GM12878 (cell line): ENCODE measurements around the gene CHCHD6. TPM values are rescaled to one million over a fixed set of nuclear protein-coding genes. Genes with fewer than 3 reads are reported as not detected.

Experiments
- ATAC-seq: fragments of 200-7000 bp; cut with Tn5 transposase; 3 replicates; pipeline ENCODE4 v1.9.1; 2020; ENCODE audit warnings: mild to moderate bottlenecking, moderate library complexity
- BruUV-seq: library from RNA; stranded (reverse); fragments of 400-500 nt; replicated peaks from 2 replicates; lab custom pipeline; 2021; lab: Mats Ljungman, UMichigan
- CTCF ChIA-PET: fragments of 300-600 bp; sonication (Branson Sonifier 250); formaldehyde crosslinking; extraction: SDS; loops from one replicate; lab custom pipeline; 2021; ENCODE audit warnings: inconsistent platforms; lab: Yijun Ruan, JAX
- POLR2A ChIA-PET: fragments of 350-600 bp; formaldehyde crosslinking; extraction: SDS; loops from one replicate; lab custom pipeline; 2021; ENCODE audit warnings: inconsistent platforms; lab: Charles Lee
- RAD21 ChIA-PET: fragments of 300-600 bp; sonication (Branson Sonifier 250); formaldehyde crosslinking; loops from one replicate; lab custom pipeline; 2023; ENCODE audit warnings: antibody characterized with exemption; ENCODE audit not compliant: unreplicated experiment; lab: Charles Lee
- SMC1A ChIA-PET: fragments of 300-600 bp; sonication (Branson Sonifier 250); formaldehyde crosslinking; loops from one replicate; lab custom pipeline; 2023; ENCODE audit not compliant: unreplicated experiment, uncharacterized antibody; lab: Charles Lee
- DNase-seq: peaks from one replicate; pipeline ENCODE4 v3.0.0-alpha.2; 2011; ENCODE audit warnings: low read depth, low spot score
- FAIRE-seq: peaks from 3 replicates; lab custom pipeline; 2011; peaks lifted over from hg19 to GRCh38; lab: Jason Lieb, UNC
- H2AFZ ChIP-seq: 2 replicates; pipeline ENCODE4 v1.6.0; 2011; ENCODE audit warnings: low read depth, low read length, control low read depth; ENCODE audit not compliant: control insufficient read depth
- H3K27ac ChIP-seq: 2 replicates; pipeline ENCODE4 v1.5.1; 2011; ENCODE audit warnings: control low read depth; ENCODE audit not compliant: control insufficient read depth, insufficient read depth
- H3K27me3 ChIP-seq, 2 experiments: replicated peaks in 1 of 2; 2 replicates each; pipeline versions ENCODE4 v1.6.0 to v1.6.1; 2011; ENCODE audit warnings: low read length in 1 of 2; ENCODE audit not compliant: control insufficient read depth in 2 of 2, insufficient read depth in 2 of 2
- H3K36me3 ChIP-seq, 2 experiments: 2 replicates each; pipeline ENCODE4 v1.5.1; 2011; ENCODE audit warnings: low read length in 1 of 2; ENCODE audit not compliant: control insufficient read depth in 2 of 2, insufficient read depth in 2 of 2
- H3K4me1 ChIP-seq: 2 replicates; pipeline ENCODE4 v1.6.1; 2011; ENCODE audit warnings: mild to moderate bottlenecking, low read length, moderate library complexity, mixed read lengths; ENCODE audit not compliant: control insufficient read depth, insufficient read depth
- H3K4me2 ChIP-seq: 2 replicates; pipeline ENCODE4 v1.6.0; 2011; ENCODE audit warnings: control low read depth; ENCODE audit not compliant: control insufficient read depth, insufficient read depth
- H3K4me3 ChIP-seq: fragments of 200-600 bp; sonication (generic); 2 replicates; pipeline ENCODE4 v1.5.1; 2016
- H3K79me2 ChIP-seq: 2 replicates; pipeline ENCODE4 v1.6.0; 2011; ENCODE audit warnings: low read length; ENCODE audit not compliant: control insufficient read depth, insufficient read depth
- H3K9ac ChIP-seq: 2 replicates; pipeline ENCODE4 v1.8.0; 2011; ENCODE audit warnings: low read length, control low read depth, mixed read lengths; ENCODE audit not compliant: control insufficient read depth, insufficient read depth
- H3K9me3 ChIP-seq: replicated peaks from 3 replicates; pipeline ENCODE4 v1.5.1; 2011; ENCODE audit warnings: mild to moderate bottlenecking, low read length; ENCODE audit not compliant: control insufficient read depth, insufficient read depth
- H4K20me1 ChIP-seq: 2 replicates; pipeline ENCODE4 v1.6.0; 2011; ENCODE audit not compliant: control insufficient read depth, insufficient read depth
- CBX5 ChIP-seq: sonication (generic); IDR thresholded peaks from 2 replicates; pipeline ENCODE4 v1.6.1; 2016; ENCODE audit warnings: low read depth, moderate library complexity, mild to moderate bottlenecking, inconsistent platforms
- CEBPB ChIP-seq, 2 experiments: fragments of 150-350 bp in 1 of 2; IDR thresholded peaks; 2 replicates each; pipeline ENCODE4 v1.6.1; 2012 to 2014; ENCODE audit warnings: low read depth in 2 of 2, low read length in 2 of 2, borderline replicate concordance in 1 of 2, inconsistent platforms in 1 of 2
- E4F1 ChIP-seq: fragments of 450-650 bp; IDR thresholded peaks from 2 replicates; pipeline ENCODE4 v1.6.1; 2018; ENCODE audit warnings: borderline replicate concordance, mild to moderate bottlenecking; ENCODE audit not compliant: partially characterized antibody
- IKZF1 ChIP-seq: fragments of 450-650 bp; conservative IDR thresholded peaks from 2 replicates; pipeline ENCODE4 v1.6.1; 2017; ENCODE audit warnings: antibody characterized with exemption, mild to moderate bottlenecking
- KDM1A ChIP-seq: fragments of 200-600 bp; sonication (generic); IDR thresholded peaks from 2 replicates; pipeline ENCODE4 v1.6.1; 2016; ENCODE audit warnings: borderline replicate concordance
- KLF5 ChIP-seq: fragments of 450-650 bp; IDR thresholded peaks from 2 replicates; pipeline ENCODE4 v1.6.1; 2014; ENCODE audit warnings: mild to moderate bottlenecking; ENCODE audit not compliant: partially characterized antibody
- MXI1 ChIP-seq: fragments of 150-350 bp; IDR thresholded peaks from 2 replicates; pipeline ENCODE4 v1.6.1; 2011; ENCODE audit warnings: low read depth, mild to moderate bottlenecking, inconsistent platforms, low read length, improper control_type of control experiment
- PBX3 ChIP-seq: IDR thresholded peaks from 2 replicates; pipeline ENCODE4 v1.6.1; 2011; ENCODE audit warnings: mild to moderate bottlenecking, low read depth, low read length, moderate library complexity; ENCODE audit not compliant: insufficient replicate concordance
- RAD21 ChIP-seq: IDR thresholded peaks from 2 replicates; pipeline ENCODE4 v1.6.1; 2011; ENCODE audit warnings: mild to moderate bottlenecking, low read depth, low read length, moderate library complexity; ENCODE audit not compliant: insufficient read depth
- RELA ChIP-seq: fragments of 450-650 bp; IDR thresholded peaks from 2 replicates; pipeline ENCODE4 v1.8.0; 2014; ENCODE audit warnings: borderline replicate concordance; ENCODE audit not compliant: partially characterized antibody
- SKIL ChIP-seq: fragments of 450-650 bp; IDR thresholded peaks from 2 replicates; pipeline ENCODE4 v1.6.1; 2017; ENCODE audit warnings: mild to moderate bottlenecking, low read depth, inconsistent platforms; ENCODE audit not compliant: poor library complexity, severe bottlenecking
- WGBS: methylation state at CpG from one replicate; pipeline ENCODE4 v1.1.6; 2016; ENCODE audit warnings: low lambda C conversion rate; ENCODE audit not compliant: insufficient replicate concordance, insufficient coverage; ENCODE audit errors: missing lambda C conversion rate; 5-methylcytosine and 5-hydroxymethylcytosine counted together
- in situ Hi-C: fragments of 300-500 bp; cut with MboI; formaldehyde crosslinking; loops from 9 replicates; pipeline ENCODE4 v1.14.3; 2018; ENCODE audit warnings: mixed read lengths
- intact Hi-C: fragments of 100-400 bp; cut with micrococcal nuclease; formaldehyde crosslinking; loops from one replicate; pipeline ENCODE4 v1.14.2; 2022; ENCODE audit not compliant: unreplicated experiment
- polyA plus RNA-seq, 11 experiments: library from polyadenylated mRNA; depleted of rRNA in 4 of 11; unstranded in 6 of 11; stranded (reverse) in 5 of 11; fragments of >200 nt; fragmentation: Nextera tagmentation in 4 of 11; fragmentation: Illumina TruSeq in 1 of 11; extraction: Ambion mirVana in 4 of 11; extraction: Trizol in 1 of 11; gene quantifications; 1 replicate in 1 of 11; 2 replicates in 10 of 11; pipeline versions ENCODE4 v1.2.1 to v1.2.3, GENCODE V29; 2011 to 2016; ENCODE audit warnings: inconsistent platforms in 2 of 11, missing spikeins in 2 of 11, low read depth in 1 of 11
- total RNA-seq, 4 experiments: library from RNA; depleted of rRNA in 3 of 4; stranded (reverse); fragments of >200 nt in 3 of 4; fragmentation: Illumina TruSeq in 1 of 4; extraction: Trizol in 1 of 4; gene quantifications; 2 replicates each; pipeline versions ENCODE4 v1.2.1 to v1.2.3, GENCODE V29; 2013 to 2021

Gene CHCHD6
- total and polyA plus RNA-seq, 10 of the 15 experiments (the other 5 are each of a cell fraction or from before 2014, with no cell fraction given): 2.7 to 16.7 (median 12.3) TPM

- TF ChIP-seq PBX3 (no peak), CEBPB (IDR thresholded peaks at IDR 0.05; ENCODE audit: borderline replicate concordance in 1 of 2, low read depth in 2 of 2, low read length in 2 of 2) (no peak), KDM1A (no peak), RAD21 (no peak), E4F1 (no peak)
These were observed 10.1 kb upstream of the CHCHD6 start (continued) for GRCh38 chr3:126693921-126694320.

GRCh38 chr3:126696701-126697267 lies 7.3 kb upstream of the CHCHD6 start:
- TF ChIP-seq MXI1: no peak
- TF ChIP-seq IKZF1: no peak
- TF ChIP-seq RELA: no peak
- TF ChIP-seq CBX5: no peak
- no peak for TF ChIP-seq KLF5
- no peak for TF ChIP-seq SKIL
- ChIA-PET SMC1A (interaction anchor here (0.9 to 1.0 kb wide), 2 partner anchors 22 to 57 kb away, joined by 3 read pairs; no protein-coding TSS in a partner anchor), RAD21 (no interaction called here), CTCF (no interaction called here), POLR2A (no interaction called here)
- no peak overlapping the region for H3K27ac ChIP-seq
- no peak overlapping the region for H3K9ac ChIP-seq
- no peak for DNase-seq
- FAIRE-seq: no peak
- no peaks in the 10 kb centered on the region; a peak in 4 of 4 replicates for H3K27me3 ChIP-seq
- WGBS: 45% methylated on average over 5 of the region's 5 CpGs
- no peak overlapping the region for H2AFZ ChIP-seq
- no peak overlapping the region for H3K4me3 ChIP-seq
- no peaks in the 10 kb centered on the region for H3K9me3 ChIP-seq
- no peak overlapping the region for H3K4me2 ChIP-seq
- H3K4me1 ChIP-seq: no peaks in the 10 kb centered on the region
- H4K20me1 ChIP-seq: no peaks in the 10 kb centered on the region
- in situ Hi-C loops (no loop called here), intact Hi-C loops (no loop called here)
- H3K79me2 ChIP-seq: no peaks in the 10 kb centered on the region
- ATAC-seq: no peak
- no peaks in the 10 kb centered on the region for H3K36me3 ChIP-seq
- no TSS peak for BruUV-seq
